Fibroblast of lung (primary cell): ENCODE results near the gene CCDC82. TPM values are rescaled to one million over a fixed set of nuclear protein-coding genes. Genes with fewer than 3 reads are reported as not detected.

Experiments used
- DNase-seq, 2 donors: peaks; one replicate each; pipeline versions ENCODE4 v3.0.0 to v3.0.0-alpha.2; 2010; ENCODE audit warnings: low read depth in 2 of 2
- H2AFZ ChIP-seq: 2 replicates; pipeline ENCODE4 v1.5.1; 2012; ENCODE audit warnings: low read length, control low read depth, inconsistent platforms
- H3K27ac ChIP-seq: 2 replicates; pipeline ENCODE4 v1.5.1; 2011; ENCODE audit warnings: low read length, control low read depth; ENCODE audit not compliant: insufficient read depth
- H3K27me3 ChIP-seq: 2 replicates; pipeline ENCODE4 v1.5.1; 2011; ENCODE audit warnings: mild to moderate bottlenecking, low read length; ENCODE audit not compliant: control insufficient read depth, insufficient read depth
- H3K36me3 ChIP-seq: 2 replicates; pipeline ENCODE4 v1.5.1; 2011; ENCODE audit warnings: low read length; ENCODE audit not compliant: control insufficient read depth, insufficient read depth
- H3K4me1 ChIP-seq: 2 replicates; pipeline ENCODE4 v1.5.1; 2011; ENCODE audit warnings: low read length; ENCODE audit not compliant: control insufficient read depth, insufficient read depth; ENCODE audit errors: extremely low read depth
- H3K4me2 ChIP-seq: 2 replicates; pipeline ENCODE4 v1.5.1; 2011; ENCODE audit warnings: low read length, control low read depth; ENCODE audit not compliant: insufficient read depth; ENCODE audit errors: extremely low read depth
- H3K4me3 ChIP-seq, 4 experiments: fragments of 200-600 bp in 1 of 4; sonication (generic) in 1 of 4; replicated peaks in 1 of 4; 2 replicates each; pipeline ENCODE4 v1.5.1; 2011 to 2016; ENCODE audit warnings: low read length in 4 of 4, low read depth in 3 of 4, mild to moderate bottlenecking in 3 of 4, control low read depth in 2 of 4, inconsistent platforms in 1 of 4, mixed read lengths in 1 of 4; ENCODE audit not compliant: insufficient read depth in 1 of 4; ENCODE audit errors: control extremely low read depth in 1 of 4
- H3K79me2 ChIP-seq: 2 replicates; pipeline ENCODE4 v1.5.1; 2012; ENCODE audit warnings: mild to moderate bottlenecking, low read length, inconsistent platforms; ENCODE audit not compliant: control insufficient read depth, insufficient read depth
- H3K9ac ChIP-seq: 2 replicates; pipeline ENCODE4 v1.5.1; 2011; ENCODE audit warnings: mild to moderate bottlenecking, low read length, control low read depth; ENCODE audit not compliant: insufficient read depth
- H3K9me3 ChIP-seq: 2 replicates; pipeline ENCODE4 v1.5.1; 2012; ENCODE audit warnings: low read depth, low read length; ENCODE audit not compliant: control insufficient read depth, insufficient read depth
- H4K20me1 ChIP-seq: 2 replicates; pipeline ENCODE4 v1.5.1; 2011; ENCODE audit warnings: low read length; ENCODE audit not compliant: control insufficient read depth, insufficient read depth; ENCODE audit errors: extremely low read depth
- EZH2 ChIP-seq: IDR thresholded peaks from 2 replicates; pipeline ENCODE4 v1.5.1; 2012; ENCODE audit warnings: low read length, control low read depth, mild to moderate bottlenecking; ENCODE audit errors: missing control alignments
- polyA plus RNA-seq, 2 donors: library from polyadenylated mRNA; depleted of rRNA in 1 of 2; stranded (reverse) in 1 of 2; unstranded in 1 of 2; fragments of >200 nt; gene quantifications; 2 replicates each; pipeline ENCODE4 v1.2.1, GENCODE V29; 2011 to 2012; ENCODE audit warnings: missing spikeins in 1 of 2
- total RNA-seq: library from RNA; depleted of rRNA; stranded (reverse); fragments of >200 nt; gene quantifications from 2 replicates; pipeline ENCODE4 v1.2.1, GENCODE V29; 2014
- TF ChIP-seq, protein P1 (sequence below), 2 donors: IDR thresholded peaks in 1 of 2; conservative IDR thresholded peaks in 1 of 2; 1 replicate in 1 of 2; 2 replicates in 1 of 2; pipeline ENCODE4 v1.5.1; 2011 to 2012; ENCODE audit warnings: low read length in 2 of 2, control low read depth in 1 of 2, inconsistent platforms in 1 of 2, low read depth in 1 of 2, mild to moderate bottlenecking in 1 of 2

The CCDC82 gene
- total and polyA plus RNA-seq, 2 donors (not counting 1 experiment from before 2014, with no cell fraction given), result 14.2 to 19.5 TPM

- Histone ChIP-seq H4K20me1 (no peaks in the 10 kb centered on the region), H3K4me1 (peaks cover 42% of the 10 kb centered on the region), H2AFZ (no peak overlapping the region), H3K27ac (no peak overlapping the region), H3K9me3 (no peaks in the 10 kb centered on the region), H3K27me3 (no peaks in the 10 kb centered on the region), H3K4me3 (no peak overlapping the region), H3K4me2 (no peak overlapping the region), H3K79me2 (peaks cover 63% of the 10 kb centered on the region), H3K36me3 (no peaks in the 10 kb centered on the region), H3K9ac (no peak overlapping the region)
- no peak for DNase-seq
- TF ChIP-seq, protein P1, sequence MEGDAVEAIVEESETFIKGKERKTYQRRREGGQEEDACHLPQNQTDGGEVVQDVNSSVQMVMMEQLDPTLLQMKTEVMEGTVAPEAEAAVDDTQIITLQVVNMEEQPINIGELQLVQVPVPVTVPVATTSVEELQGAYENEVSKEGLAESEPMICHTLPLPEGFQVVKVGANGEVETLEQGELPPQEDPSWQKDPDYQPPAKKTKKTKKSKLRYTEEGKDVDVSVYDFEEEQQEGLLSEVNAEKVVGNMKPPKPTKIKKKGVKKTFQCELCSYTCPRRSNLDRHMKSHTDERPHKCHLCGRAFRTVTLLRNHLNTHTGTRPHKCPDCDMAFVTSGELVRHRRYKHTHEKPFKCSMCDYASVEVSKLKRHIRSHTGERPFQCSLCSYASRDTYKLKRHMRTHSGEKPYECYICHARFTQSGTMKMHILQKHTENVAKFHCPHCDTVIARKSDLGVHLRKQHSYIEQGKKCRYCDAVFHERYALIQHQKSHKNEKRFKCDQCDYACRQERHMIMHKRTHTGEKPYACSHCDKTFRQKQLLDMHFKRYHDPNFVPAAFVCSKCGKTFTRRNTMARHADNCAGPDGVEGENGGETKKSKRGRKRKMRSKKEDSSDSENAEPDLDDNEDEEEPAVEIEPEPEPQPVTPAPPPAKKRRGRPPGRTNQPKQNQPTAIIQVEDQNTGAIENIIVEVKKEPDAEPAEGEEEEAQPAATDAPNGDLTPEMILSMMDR (conservative IDR thresholded peaks at IDR 0.05 in 1 of 2, IDR thresholded peaks at IDR 0.05 in 1 of 2; ENCODE audit: low read depth in 1 of 2, low read length in 2 of 2), result no peak
- no peak for TF ChIP-seq EZH2
Observed at GRCh38 chr11:96313163-96313562, 76.5 kb downstream of the CCDC82 start.

DNA sequence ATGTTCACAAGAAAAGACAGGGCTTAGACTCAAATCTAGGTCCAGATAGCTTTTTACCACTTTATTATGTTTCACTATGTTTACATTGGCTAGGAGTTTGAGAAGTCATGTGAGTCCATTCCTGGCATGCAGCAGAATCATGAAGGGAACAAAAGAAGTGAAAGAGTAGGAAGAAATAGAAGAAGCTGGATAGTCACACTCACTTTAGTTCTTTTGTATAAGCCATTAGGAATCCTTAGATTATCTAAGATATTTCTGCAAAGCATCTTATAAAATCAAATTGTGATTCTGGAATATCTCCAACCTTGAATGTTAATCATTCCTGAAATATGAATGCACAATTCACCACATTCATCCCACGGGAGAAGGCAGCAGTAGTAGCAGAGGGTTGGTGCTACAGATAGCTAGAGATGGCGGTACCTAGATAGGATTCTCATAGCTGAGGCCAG lies 78.6 kb downstream of the CCDC82 start:
- no peak for TF ChIP-seq EZH2
- TF ChIP-seq, protein P1 (conservative IDR thresholded peaks at IDR 0.05 in 1 of 2, IDR thresholded peaks at IDR 0.05 in 1 of 2; ENCODE audit: low read depth in 1 of 2, low read length in 2 of 2), result no peak
- DNase-seq, result peak; percentile 75 to 85
- Histone ChIP-seq H3K36me3 (no peaks in the 10 kb centered on the region), H3K4me1 (peaks cover 38% of the 10 kb centered on the region), H3K9ac (no peak overlapping the region), H3K27ac (peak overlapping the region; percentile 44), H3K4me3 (peak overlapping the region in 1 of 4 experiments; percentile 6), H3K4me2 (peak overlapping the region; percentile 81), H3K27me3 (no peaks in the 10 kb centered on the region), H3K9me3 (no peaks in the 10 kb centered on the region), H2AFZ (no peak overlapping the region), H4K20me1 (no peaks in the 10 kb centered on the region), H3K79me2 (peaks cover 51% of the 10 kb centered on the region)

- TF ChIP-seq EZH2, result no peak
- TF ChIP-seq, protein P1 (conservative IDR thresholded peaks at IDR 0.05 in 1 of 2, IDR thresholded peaks at IDR 0.05 in 1 of 2; ENCODE audit: low read depth in 1 of 2, low read length in 2 of 2), result no peak
- H3K4me2 ChIP-seq, result no peak overlapping the region
- DNase-seq, result no peak
- H3K36me3 ChIP-seq, result no peaks in the 10 kb centered on the region
- H3K9ac ChIP-seq, result no peak overlapping the region
- H3K4me1 ChIP-seq, result peaks cover 39% of the 10 kb centered on the region
- H3K4me3 ChIP-seq, result no peak overlapping the region
- peaks cover 51% of the 10 kb centered on the region for H3K79me2 ChIP-seq
- H3K9me3 ChIP-seq, result no peaks in the 10 kb centered on the region
- no peaks in the 10 kb centered on the region for H3K27me3 ChIP-seq
- H2AFZ ChIP-seq, result no peak overlapping the region
- H3K27ac ChIP-seq, result no peak overlapping the region
- H4K20me1 ChIP-seq, result no peaks in the 10 kb centered on the region
Observed at GRCh38 chr11:96310236-96310635, 79.5 kb downstream of the CCDC82 start.
